ENCODE data around the gene GHRL. TPM values are rescaled to one million over a fixed set of nuclear protein-coding genes. Genes with fewer than 3 reads are reported as not detected.

Gene GHRL
- total RNA-seq, 5 donors from 2014 or later (not counting 1 experiment from before 2014, with no cell fraction given), result 0.29 to 1.7 (median 0.61) TPM; not detected in 1

DNA sequence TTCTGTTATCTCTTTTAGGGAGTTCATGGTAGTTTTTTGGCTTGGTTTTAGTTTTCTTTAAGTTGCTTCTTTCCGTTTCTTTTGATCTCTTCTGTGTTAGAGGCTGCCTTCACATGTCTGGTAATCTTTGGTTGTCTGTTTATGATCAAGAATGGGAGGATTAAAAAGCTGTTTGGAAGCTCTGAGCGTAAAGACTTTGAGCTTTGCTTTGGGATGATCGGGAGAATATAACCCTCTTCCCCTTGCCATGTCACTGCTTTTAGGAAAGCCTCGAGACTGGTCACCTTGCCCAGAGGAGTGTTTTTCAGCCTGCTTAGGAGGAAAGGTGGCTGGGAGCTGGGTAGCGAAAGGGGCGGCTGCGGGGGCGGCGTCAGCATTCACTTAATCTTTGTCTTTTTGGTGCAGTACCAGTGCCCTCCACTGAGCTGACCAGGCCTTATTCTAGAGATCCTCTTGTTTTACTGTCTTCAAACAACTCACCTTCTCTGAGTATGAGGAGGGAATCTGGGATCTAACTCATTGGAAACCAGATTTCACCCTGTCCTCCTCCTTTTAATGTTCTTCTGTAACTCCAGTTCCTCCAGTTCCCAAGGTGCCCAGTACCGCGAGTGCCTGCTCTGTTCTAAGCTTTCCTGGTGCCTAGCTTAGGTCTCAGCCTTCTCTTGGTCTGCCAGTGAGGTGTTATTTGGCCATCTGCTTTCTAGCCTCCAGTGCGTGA, 28.9 kb downstream of the GHRL start:
- Mint-ChIP-seq H3K36me3 (peaks cover 68% of the 10 kb centered on the region), H3K27ac (peak overlapping the region; percentile 94 to 97), H3K4me1 (peaks cover 86 to 90% (median 87%) of the 10 kb centered on the region in 3 donors), H3K9me3 (no peaks in the 10 kb centered on the region), H3K27me3 (no peaks in the 10 kb centered on the region), H3K4me3 (peak overlapping the region; percentile 64 to 81 (median 78))
- peak; percentile 95 to 97 (median 96) for ATAC-seq (replicated peaks in 1 of 4)
- Histone ChIP-seq H3K36me3 (ENCODE audit: control insufficient read depth in 2 of 2, extremely low read depth in 1 of 2, insufficient read depth in 1 of 2, low read length in 1 of 2) (peaks cover 0 to 53% of the 10 kb centered on the region in 2 donors), H3K4me1 (ENCODE audit: control insufficient read depth in 1 of 2, extremely low read depth in 1 of 2, insufficient read depth in 2 of 2, low read length in 2 of 2) (peaks cover 28 to 57% of the 10 kb centered on the region in 2 experiments), H3K4me3 (ENCODE audit: control insufficient read depth in 1 of 2, extremely low read depth in 1 of 2, low read length in 1 of 2) (peak overlapping the region; percentile 11 to 23), H3K9me3 (no peaks in the 10 kb centered on the region), H3K27ac (ENCODE audit: low read length) (peak overlapping the region; percentile 40), H3K27me3 (replicated peaks in 1 of 2; ENCODE audit: control insufficient read depth in 2 of 2, extremely low read depth in 1 of 2, insufficient read depth in 2 of 2, low read length in 1 of 2) (no peaks in the 10 kb centered on the region)
- whole genome bisulfite sequencing (ENCODE audit: insufficient coverage), result 38% methylated on average over 3 of the region's 12 CpGs
- DNase-seq, result peak; percentile 32 to 79 (median 64)
- ChIA-PET POLR2A (interaction anchor here (0.5 to 0.7 kb wide), 9 partner anchors 13 to 298 kb away, joined by 3 to 9 read pairs (median 4); no protein-coding TSS in a partner anchor), CTCF (interaction anchor here (0.5 to 2.3 kb wide), 22 partner anchors 8 to 721 kb away, joined by 3 to 20 read pairs (median 4); partner anchors contain the start of genes ARPC4 (in 1 of the 2), BRK1 (in 1 of the 2), IRAK2 (in 1 of the 2) and RPUSD3 (in 1 of the 2))

DNA sequence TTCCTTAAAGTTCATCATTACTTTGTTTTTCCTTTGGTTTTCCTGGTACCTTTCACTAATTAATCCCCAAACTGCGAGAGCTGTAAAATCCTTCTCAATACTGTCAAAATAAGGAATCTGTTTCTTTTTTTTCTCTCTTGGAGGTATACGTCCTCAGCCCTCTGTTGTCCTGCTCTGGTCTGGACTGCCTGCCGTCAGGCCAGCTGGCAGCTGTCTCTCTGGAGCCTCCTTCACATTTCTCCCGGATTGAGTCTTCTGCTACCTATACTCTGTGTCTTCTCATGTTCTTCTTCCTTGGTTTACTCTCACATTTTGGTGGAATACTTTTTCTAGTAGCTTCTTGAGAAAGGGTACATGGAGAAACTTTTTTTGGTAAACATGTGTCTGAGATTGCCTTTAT, 30.7 kb downstream of the GHRL start:
- Mint-ChIP-seq H3K4me1 (peaks cover 77 to 80% (median 78%) of the 10 kb centered on the region in 3 donors), H3K27ac (peak overlapping the region; percentile 94 to 97), H3K9me3 (no peaks in the 10 kb centered on the region), H3K27me3 (no peaks in the 10 kb centered on the region), H3K36me3 (peaks cover 54% of the 10 kb centered on the region), H3K4me3 (peak overlapping the region in 1 of 3 donors; percentile 81)
- ATAC-seq (replicated peaks in 1 of 4) (no peak), DNase-seq (no peak)
- peak overlapping the region; percentile 27 for H3K27ac ChIP-seq (ENCODE audit: low read length)
- H3K9me3 ChIP-seq, result no peaks in the 10 kb centered on the region
- CTCF ChIA-PET, result interaction anchor here (0.5 to 1.5 kb wide), 5 partner anchors 20 to 236 kb away, joined by 3 to 5 read pairs (median 3); partner anchors contain the start of gene FANCD2 (in 1 of the 2)
- H3K27me3 ChIP-seq (replicated peaks in 1 of 2; ENCODE audit: control insufficient read depth in 2 of 2, extremely low read depth in 1 of 2, insufficient read depth in 2 of 2, low read length in 1 of 2), result no peaks in the 10 kb centered on the region
- POLR2A ChIA-PET, result interaction anchor here (0.6 to 0.7 kb wide), 5 partner anchors 71 to 1906 kb away, joined by 5 to 13 read pairs (median 7); no protein-coding TSS in a partner anchor
- H3K4me3 ChIP-seq (ENCODE audit: control insufficient read depth in 1 of 2, extremely low read depth in 1 of 2, low read length in 1 of 2), result no peak overlapping the region
- 100% methylated on average over 1 of the region's 4 CpGs for whole genome bisulfite sequencing (ENCODE audit: insufficient coverage)
- H3K4me1 ChIP-seq (ENCODE audit: control insufficient read depth in 1 of 2, extremely low read depth in 1 of 2, insufficient read depth in 2 of 2, low read length in 2 of 2), result peaks cover 20 to 57% of the 10 kb centered on the region in 2 experiments
- H3K36me3 ChIP-seq (ENCODE audit: control insufficient read depth in 2 of 2, extremely low read depth in 1 of 2, insufficient read depth in 1 of 2, low read length in 1 of 2), result peaks cover 0 to 44% of the 10 kb centered on the region in 2 donors

DNA sequence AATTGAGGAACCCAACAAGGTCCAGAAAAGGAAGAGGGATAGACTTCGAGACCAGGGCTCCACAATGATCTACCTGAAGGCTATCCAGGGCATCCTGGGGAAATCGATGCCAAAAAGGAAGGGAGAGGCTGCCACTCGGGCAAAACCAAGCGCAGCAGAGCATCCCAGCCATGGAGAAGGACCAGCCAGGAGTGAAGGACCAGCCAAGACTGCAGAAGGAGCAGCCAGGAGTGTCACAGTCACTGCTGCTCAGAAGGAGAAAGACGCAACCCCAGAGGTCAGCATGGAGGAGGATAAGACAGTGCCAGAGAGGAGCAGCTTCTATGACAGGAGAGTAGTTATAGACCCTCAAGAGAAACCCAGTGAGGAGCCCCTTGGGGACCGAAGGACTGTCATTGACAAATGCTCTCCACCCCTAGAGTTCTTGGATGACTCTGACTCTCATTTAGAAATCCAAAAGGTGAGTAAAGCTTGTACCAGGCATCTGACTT, 32.5 kb downstream of the GHRL start:
- DNase-seq (no peak), ATAC-seq (replicated peaks in 1 of 4) (no peak)
- Histone ChIP-seq H3K4me3 (ENCODE audit: control insufficient read depth in 1 of 2, extremely low read depth in 1 of 2, low read length in 1 of 2) (no peak overlapping the region), H3K27me3 (replicated peaks in 1 of 2; ENCODE audit: control insufficient read depth in 2 of 2, extremely low read depth in 1 of 2, insufficient read depth in 2 of 2, low read length in 1 of 2) (no peaks in the 10 kb centered on the region), H3K36me3 (ENCODE audit: control insufficient read depth in 2 of 2, extremely low read depth in 1 of 2, insufficient read depth in 1 of 2, low read length in 1 of 2) (peaks cover 8 to 44% of the 10 kb centered on the region in 2 donors), H3K27ac (ENCODE audit: low read length) (peak overlapping the region; percentile 19), H3K4me1 (ENCODE audit: control insufficient read depth in 1 of 2, extremely low read depth in 1 of 2, insufficient read depth in 2 of 2, low read length in 2 of 2) (peaks cover 15 to 52% of the 10 kb centered on the region in 2 experiments), H3K9me3 (no peaks in the 10 kb centered on the region)
- H3K27me3 Mint-ChIP-seq, result no peaks in the 10 kb centered on the region
- WGBS (ENCODE audit: insufficient coverage), result 85% methylated on average over 4 of the region's 6 CpGs
- POLR2A ChIA-PET, result interaction anchor here in 1 of 2 donors (0.6 kb wide), 1 partner anchor 12 kb away, joined by 3 read pairs; the partner anchor contains the start of gene TATDN2
- no peaks in the 10 kb centered on the region for H3K9me3 Mint-ChIP-seq
- peaks cover 80 to 83% (median 82%) of the 10 kb centered on the region in 3 donors for H3K4me1 Mint-ChIP-seq
- peaks cover 57% of the 10 kb centered on the region for H3K36me3 Mint-ChIP-seq
- H3K27ac Mint-ChIP-seq, result peak overlapping the region; percentile 79 to 90
- CTCF ChIA-PET, result no interaction called here
- H3K4me3 Mint-ChIP-seq, result no peak overlapping the region

DNA sequence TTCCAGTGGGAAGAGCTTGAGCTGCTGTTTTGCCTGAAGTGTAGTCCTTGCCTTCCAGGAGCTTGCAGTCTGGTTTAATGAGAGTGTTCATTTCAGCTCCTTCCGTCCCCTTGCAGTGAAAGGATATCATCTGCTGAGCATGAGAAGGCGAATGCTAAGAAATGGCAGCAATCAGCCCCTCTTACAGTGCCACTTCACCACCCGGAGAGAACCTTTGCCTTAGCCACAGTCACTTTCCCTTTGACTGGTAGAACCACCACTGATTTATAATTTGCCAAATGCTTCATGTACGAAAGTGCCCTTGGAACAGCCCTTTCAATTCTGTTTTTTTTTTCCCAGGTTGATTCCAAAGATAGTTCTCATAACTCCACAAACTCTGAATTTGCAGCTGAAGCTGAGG, 32.9 kb downstream of the GHRL start:
- WGBS (ENCODE audit: insufficient coverage), result 58% methylated on average over 2 of the region's 4 CpGs
- ChIA-PET POLR2A (interaction anchor here in 1 of 2 donors (0.6 kb wide), 1 partner anchor 12 kb away, joined by 3 read pairs; the partner anchor contains the start of gene TATDN2), CTCF (no interaction called here)
- Histone ChIP-seq H3K36me3 (ENCODE audit: control insufficient read depth in 2 of 2, extremely low read depth in 1 of 2, insufficient read depth in 1 of 2, low read length in 1 of 2) (peaks cover 8 to 48% of the 10 kb centered on the region in 2 donors), H3K9me3 (no peaks in the 10 kb centered on the region), H3K4me1 (ENCODE audit: control insufficient read depth in 1 of 2, extremely low read depth in 1 of 2, insufficient read depth in 2 of 2, low read length in 2 of 2) (peaks cover 15 to 52% of the 10 kb centered on the region in 2 experiments), H3K27ac (ENCODE audit: low read length) (peak overlapping the region; percentile 19), H3K4me3 (ENCODE audit: control insufficient read depth in 1 of 2, extremely low read depth in 1 of 2, low read length in 1 of 2) (no peak overlapping the region), H3K27me3 (replicated peaks in 1 of 2; ENCODE audit: control insufficient read depth in 2 of 2, extremely low read depth in 1 of 2, insufficient read depth in 2 of 2, low read length in 1 of 2) (no peaks in the 10 kb centered on the region)
- Mint-ChIP-seq H3K4me1 (peaks cover 81 to 84% (median 84%) of the 10 kb centered on the region in 3 donors), H3K27ac (peak overlapping the region; percentile 79 to 90), H3K36me3 (peaks cover 58% of the 10 kb centered on the region), H3K9me3 (no peaks in the 10 kb centered on the region), H3K27me3 (no peaks in the 10 kb centered on the region), H3K4me3 (no peak overlapping the region)
- no peak for DNase-seq
- no peak for ATAC-seq (replicated peaks in 1 of 4)

DNA sequence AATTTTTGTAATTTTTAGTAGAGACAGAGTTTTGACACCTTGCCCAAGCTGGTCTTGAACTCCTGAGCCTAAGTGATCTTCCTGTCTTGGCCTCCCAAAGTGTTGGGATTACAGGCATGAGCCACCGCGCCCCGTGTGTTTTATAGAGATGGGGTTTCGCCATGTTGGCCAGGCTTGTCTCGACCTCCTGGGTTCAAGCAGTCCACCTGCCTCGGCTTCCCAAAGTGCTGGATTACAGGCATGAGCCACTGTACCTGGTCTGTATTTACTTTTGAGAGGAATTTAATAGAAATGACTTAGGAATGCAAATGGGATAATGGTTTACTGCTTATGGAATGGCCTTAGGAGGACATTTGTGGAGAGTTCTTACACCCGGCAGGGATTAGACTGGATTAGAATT, 33.7 kb downstream of the GHRL start:
- no peak for ATAC-seq (replicated peaks in 1 of 4)
- peaks cover 10 to 54% of the 10 kb centered on the region in 2 experiments for H3K4me1 ChIP-seq (ENCODE audit: control insufficient read depth in 1 of 2, extremely low read depth in 1 of 2, insufficient read depth in 2 of 2, low read length in 2 of 2)
- no peaks in the 10 kb centered on the region for H3K27me3 Mint-ChIP-seq
- H3K4me3 Mint-ChIP-seq, result no peak overlapping the region
- H3K27ac ChIP-seq (ENCODE audit: low read length), result no peak overlapping the region
- ChIA-PET POLR2A (interaction anchor here in 1 of 2 donors (0.6 kb wide), 1 partner anchor 144 kb away, joined by 7 read pairs; no protein-coding TSS in a partner anchor), CTCF (no interaction called here)
- H3K9me3 ChIP-seq, result no peaks in the 10 kb centered on the region
- no peak for DNase-seq
- peaks cover 82 to 84% (median 84%) of the 10 kb centered on the region in 3 donors for H3K4me1 Mint-ChIP-seq
- H3K36me3 Mint-ChIP-seq, result peaks cover 58% of the 10 kb centered on the region
- 86% methylated on average over 5 of the region's 7 CpGs for WGBS (ENCODE audit: insufficient coverage)
- peaks cover 8 to 49% of the 10 kb centered on the region in 2 donors for H3K36me3 ChIP-seq (ENCODE audit: control insufficient read depth in 2 of 2, extremely low read depth in 1 of 2, insufficient read depth in 1 of 2, low read length in 1 of 2)
- H3K4me3 ChIP-seq (ENCODE audit: control insufficient read depth in 1 of 2, extremely low read depth in 1 of 2, low read length in 1 of 2), result no peak overlapping the region
- no peaks in the 10 kb centered on the region for H3K27me3 ChIP-seq (replicated peaks in 1 of 2; ENCODE audit: control insufficient read depth in 2 of 2, extremely low read depth in 1 of 2, insufficient read depth in 2 of 2, low read length in 1 of 2)
- H3K9me3 Mint-ChIP-seq, result no peaks in the 10 kb centered on the region
- H3K27ac Mint-ChIP-seq, result peak overlapping the region; percentile 79 to 90

DNA sequence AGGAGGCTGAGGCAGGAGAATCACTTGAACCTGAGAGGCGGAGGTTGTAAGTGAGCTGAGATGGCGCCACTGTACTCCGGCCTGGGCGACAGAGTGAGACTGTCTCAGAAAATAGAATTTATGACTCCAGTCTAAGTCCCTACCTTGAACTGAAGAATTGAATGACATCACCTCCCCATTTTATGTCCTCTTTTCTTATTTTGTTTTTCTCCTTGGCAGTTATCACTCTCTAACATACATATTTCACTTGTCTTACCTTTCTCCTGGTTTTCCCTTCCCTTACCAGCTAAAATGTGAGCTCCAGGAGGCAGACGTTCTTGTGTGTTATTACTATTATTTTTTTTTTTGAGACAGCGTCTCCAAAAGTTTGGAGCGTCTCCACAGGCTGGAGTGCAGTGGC, 36.9 kb downstream of the GHRL start:
- peaks cover 77 to 83% (median 80%) of the 10 kb centered on the region in 3 donors for H3K4me1 Mint-ChIP-seq
- Histone ChIP-seq H3K4me1 (ENCODE audit: control insufficient read depth in 1 of 2, extremely low read depth in 1 of 2, insufficient read depth in 2 of 2, low read length in 2 of 2) (peaks cover 5 to 63% of the 10 kb centered on the region in 2 experiments), H3K27ac (ENCODE audit: low read length) (no peak overlapping the region), H3K36me3 (ENCODE audit: control insufficient read depth in 2 of 2, extremely low read depth in 1 of 2, insufficient read depth in 1 of 2, low read length in 1 of 2) (peaks cover 8 to 54% of the 10 kb centered on the region in 2 donors), H3K9me3 (no peaks in the 10 kb centered on the region), H3K27me3 (replicated peaks in 1 of 2; ENCODE audit: control insufficient read depth in 2 of 2, extremely low read depth in 1 of 2, insufficient read depth in 2 of 2, low read length in 1 of 2) (no peaks in the 10 kb centered on the region), H3K4me3 (ENCODE audit: control insufficient read depth in 1 of 2, extremely low read depth in 1 of 2, low read length in 1 of 2) (no peak overlapping the region)
- H3K27me3 Mint-ChIP-seq, result no peaks in the 10 kb centered on the region
- H3K9me3 Mint-ChIP-seq, result no peaks in the 10 kb centered on the region
- no peak for ATAC-seq (replicated peaks in 1 of 4)
- ChIA-PET CTCF (interaction anchor here (0.6 to 1.5 kb wide), 2 partner anchors 8 to 293 kb away, joined by 4 to 5 read pairs; no protein-coding TSS in a partner anchor), POLR2A (interaction anchor here (0.6 to 0.7 kb wide), 2 partner anchors 89 to 323 kb away, joined by 3 to 4 read pairs; no protein-coding TSS in a partner anchor)
- peak overlapping the region; percentile 41 to 79 for H3K27ac Mint-ChIP-seq
- no peak for DNase-seq
- H3K36me3 Mint-ChIP-seq, result peaks cover 54% of the 10 kb centered on the region
- H3K4me3 Mint-ChIP-seq, result peak overlapping the region in 1 of 3 donors; percentile 10
- no CpG with 5 or more reads among the region's 7 CpGs for WGBS (ENCODE audit: insufficient coverage)
